LNCaP clone FGC (cell line): ENCODE results near the gene TSC22D2.

Experiments used
- DNase-seq: peaks from one replicate; pipeline ENCODE4 v3.0.0-alpha.2; 2011; ENCODE audit warnings: low read depth
- H3K4me3 ChIP-seq: 2 replicates; pipeline ENCODE4 v1.5.1; 2011; ENCODE audit warnings: mild to moderate bottlenecking, low read depth, low read length, control low read depth
- TF ChIP-seq, protein P1 (sequence below): IDR thresholded peaks from 2 replicates; pipeline ENCODE4 v1.5.1; 2012; ENCODE audit warnings: mild to moderate bottlenecking; ENCODE audit not compliant: control insufficient read depth, insufficient read depth; ENCODE audit errors: extremely low read depth

The TSC22D2 gene

DNA sequence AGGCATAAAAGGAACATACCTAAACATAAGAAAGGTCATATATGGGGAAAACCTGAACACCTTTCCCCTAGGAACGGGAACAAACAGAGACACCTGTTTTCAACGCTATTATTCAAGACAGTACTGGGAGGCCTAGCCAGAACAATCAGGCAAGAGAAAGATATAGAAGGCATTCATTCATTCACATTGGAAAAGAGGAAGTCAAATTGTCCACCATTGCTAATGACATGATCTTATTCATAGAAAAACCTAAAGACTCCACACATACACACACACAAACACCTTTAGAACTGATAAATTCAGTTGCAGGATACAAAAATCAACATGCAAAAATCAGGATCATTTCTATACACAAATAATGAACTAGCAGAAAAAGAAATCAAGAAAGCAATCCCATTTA, 101.7 kb downstream of the TSC22D2 start:
- TF ChIP-seq, protein P1, sequence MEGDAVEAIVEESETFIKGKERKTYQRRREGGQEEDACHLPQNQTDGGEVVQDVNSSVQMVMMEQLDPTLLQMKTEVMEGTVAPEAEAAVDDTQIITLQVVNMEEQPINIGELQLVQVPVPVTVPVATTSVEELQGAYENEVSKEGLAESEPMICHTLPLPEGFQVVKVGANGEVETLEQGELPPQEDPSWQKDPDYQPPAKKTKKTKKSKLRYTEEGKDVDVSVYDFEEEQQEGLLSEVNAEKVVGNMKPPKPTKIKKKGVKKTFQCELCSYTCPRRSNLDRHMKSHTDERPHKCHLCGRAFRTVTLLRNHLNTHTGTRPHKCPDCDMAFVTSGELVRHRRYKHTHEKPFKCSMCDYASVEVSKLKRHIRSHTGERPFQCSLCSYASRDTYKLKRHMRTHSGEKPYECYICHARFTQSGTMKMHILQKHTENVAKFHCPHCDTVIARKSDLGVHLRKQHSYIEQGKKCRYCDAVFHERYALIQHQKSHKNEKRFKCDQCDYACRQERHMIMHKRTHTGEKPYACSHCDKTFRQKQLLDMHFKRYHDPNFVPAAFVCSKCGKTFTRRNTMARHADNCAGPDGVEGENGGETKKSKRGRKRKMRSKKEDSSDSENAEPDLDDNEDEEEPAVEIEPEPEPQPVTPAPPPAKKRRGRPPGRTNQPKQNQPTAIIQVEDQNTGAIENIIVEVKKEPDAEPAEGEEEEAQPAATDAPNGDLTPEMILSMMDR, result no peak
- no peak for DNase-seq
- H3K4me3 ChIP-seq, result no peak overlapping the region

DNA sequence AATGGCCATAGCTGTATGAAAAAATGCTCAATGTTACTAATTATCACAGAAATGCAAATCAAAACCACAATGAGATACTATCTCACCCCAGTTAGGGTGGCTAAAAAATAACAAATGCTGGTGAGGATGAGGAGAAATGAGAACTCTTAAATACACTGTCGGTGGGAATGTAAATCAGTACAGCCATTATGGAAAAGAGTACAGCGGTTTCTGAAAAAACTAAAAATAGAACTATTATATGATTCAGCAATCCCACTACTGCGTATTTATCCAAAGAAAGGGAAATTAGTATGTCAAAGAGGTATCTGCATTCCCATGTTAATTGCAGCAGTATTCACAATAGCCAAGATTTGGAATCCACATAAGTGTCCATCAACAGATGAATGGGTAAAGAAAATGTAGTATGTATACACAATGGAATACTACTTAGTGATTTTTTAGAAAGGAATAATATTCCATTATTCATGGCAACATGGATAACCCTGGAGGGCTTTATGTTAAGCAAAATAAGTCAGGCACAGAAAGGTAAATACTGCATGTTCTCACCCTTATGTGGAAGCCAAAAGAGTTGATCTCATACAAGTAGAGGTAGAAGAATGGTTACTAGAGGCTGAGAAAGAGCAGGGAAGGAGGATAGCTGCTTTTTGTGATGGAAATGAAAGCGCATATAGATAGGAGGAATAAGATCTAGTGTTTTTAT, 103.2 kb downstream of the TSC22D2 start:
- no peak for DNase-seq
- H3K4me3 ChIP-seq, result no peak overlapping the region
- TF ChIP-seq, protein P1, result no peak

DNA sequence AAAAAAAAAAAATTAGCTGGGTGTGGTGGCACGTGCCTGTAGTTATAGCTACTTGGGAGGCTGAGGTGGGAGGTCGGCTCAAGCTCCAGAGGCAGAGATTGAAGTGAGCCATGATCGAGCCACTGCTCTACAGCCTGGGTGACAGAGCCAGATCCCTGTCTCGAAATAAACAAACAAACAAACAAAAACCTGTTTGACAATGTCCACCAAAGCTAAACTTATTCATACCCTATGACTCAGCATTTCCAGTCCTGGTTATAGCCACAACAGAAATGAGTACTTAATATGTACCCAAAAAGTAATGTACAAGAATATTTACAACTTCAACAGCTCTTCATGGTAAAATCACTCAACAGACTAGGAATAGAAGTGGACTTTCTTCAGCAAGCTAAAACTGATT, 107.1 kb downstream of the TSC22D2 start:
- TF ChIP-seq, protein P1, result no peak
- no peak for DNase-seq
- H3K4me3 ChIP-seq, result no peak overlapping the region
